ENCODE results near the gene PTBP1.

- TF ChIP-seq NFIC (IDR thresholded peaks at IDR 0.05) (no peak), YY1 (IDR thresholded peaks at IDR 0.05; ENCODE audit: low read depth) (no peak), ZBTB7A (IDR thresholded peaks at IDR 0.05; ENCODE audit: low read depth) (no peak)
These were observed 42.2 kb upstream of the PTBP1 start for GRCh38 chr19:755063-755462.
